GM12878 (cell line): ENCODE data around the gene PTAFR.

Source experiments
- JUND ChIP-seq: IDR thresholded peaks from 2 replicates; pipeline ENCODE4 v1.6.1; 2012; ENCODE audit warnings: low read depth, mild to moderate bottlenecking, low read length, improper control_type of control experiment, moderate library complexity
- SMARCA5 ChIP-seq: fragments of 450-650 bp; IDR thresholded peaks from 2 replicates; pipeline ENCODE4 v1.6.1; 2017; ENCODE audit warnings: mild to moderate bottlenecking
- ZNF274 ChIP-seq: IDR thresholded peaks from one replicate; pipeline ENCODE4 v1.8.0; 2011; ENCODE audit not compliant: insufficient read length, insufficient read depth
- ZNF592 ChIP-seq: fragments of 450-650 bp; IDR thresholded peaks from 2 replicates; pipeline ENCODE4 v1.6.1; 2017; ENCODE audit warnings: mild to moderate bottlenecking, moderate library complexity

- TF ChIP-seq JUND (no peak), ZNF592 (no peak), SMARCA5 (no peak), ZNF274 (no peak)
Measured at GRCh38 chr1:28170001-28170596, 6.4 kb downstream of the PTAFR start.
